GM21576 (cell line): ENCODE data around the gene RAPGEFL1.
"Not testable (repeated sequence)": the region's sequence is repeated elsewhere in the genome, so short reads cannot be mapped to it uniquely, and the experiment has no call there.

Experiments used
- ATAC-seq: cut with Tn5 transposase; IDR thresholded peaks from one replicate; pipeline ENCODE4 v1.9.1; 2021; ENCODE audit warnings: mild to moderate bottlenecking, moderate library complexity; ENCODE audit not compliant: unreplicated experiment

Gene RAPGEFL1

DNA sequence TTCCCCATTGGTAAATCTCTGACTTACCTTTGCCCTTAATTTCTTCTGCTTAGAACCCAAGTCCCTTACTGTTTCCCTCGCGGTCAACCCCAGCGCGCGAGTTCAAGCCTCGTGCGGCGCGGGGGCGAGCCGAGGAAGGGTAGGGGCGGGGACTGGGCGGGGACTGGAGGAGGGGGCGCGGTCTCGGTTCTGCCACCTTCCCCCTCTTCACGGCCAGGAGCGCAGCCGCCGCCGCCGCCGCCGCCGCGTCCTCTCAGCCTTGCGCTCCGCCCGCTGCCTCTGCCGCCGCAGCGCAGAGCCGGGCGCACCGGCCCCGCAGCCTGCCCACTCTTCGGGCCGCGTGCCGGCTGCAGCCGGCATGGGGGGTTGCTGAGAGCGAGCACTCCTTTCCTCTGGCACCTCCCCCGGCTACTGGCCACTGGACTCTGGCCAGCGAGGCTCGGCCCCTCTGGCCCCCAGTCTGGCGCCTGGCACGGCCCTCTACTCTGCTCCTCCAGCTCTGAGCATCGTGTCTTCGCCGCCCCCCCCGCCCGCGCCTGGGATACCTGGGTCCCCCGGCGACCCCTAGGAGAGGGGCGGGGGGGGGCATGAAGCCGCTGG lies at the start of gene RAPGEFL1:
RAPGEFL1 (plus strand) TSS at position 196 of the 600 bp plus-strand sequence; CDS start at position 588, 392 bp downstream.
- no peak for ATAC-seq

- no peak for ATAC-seq
These were observed 47.8 kb upstream of the RAPGEFL1 start for GRCh38 chr17:40129498-40129897.

- no peak for ATAC-seq
These were observed 46.8 kb upstream of the RAPGEFL1 start for GRCh38 chr17:40130352-40131042.

- ATAC-seq: no peak
These were observed 43.1 kb upstream of the RAPGEFL1 start for GRCh38 chr17:40134184-40134583.

- no peak for ATAC-seq
These were observed 41.5 kb upstream of the RAPGEFL1 start for GRCh38 chr17:40135817-40136216.

GRCh38 chr17:40139566-40140058 lies 37.7 kb upstream of the RAPGEFL1 start:
- peak; percentile 8 for ATAC-seq

- ATAC-seq: not testable (repeated sequence)
These were observed 34.1 kb upstream of the RAPGEFL1 start for GRCh38 chr17:40143166-40143565.

- ATAC-seq: no peak
These were observed 31.8 kb upstream of the RAPGEFL1 start for GRCh38 chr17:40145476-40145875.

DNA sequence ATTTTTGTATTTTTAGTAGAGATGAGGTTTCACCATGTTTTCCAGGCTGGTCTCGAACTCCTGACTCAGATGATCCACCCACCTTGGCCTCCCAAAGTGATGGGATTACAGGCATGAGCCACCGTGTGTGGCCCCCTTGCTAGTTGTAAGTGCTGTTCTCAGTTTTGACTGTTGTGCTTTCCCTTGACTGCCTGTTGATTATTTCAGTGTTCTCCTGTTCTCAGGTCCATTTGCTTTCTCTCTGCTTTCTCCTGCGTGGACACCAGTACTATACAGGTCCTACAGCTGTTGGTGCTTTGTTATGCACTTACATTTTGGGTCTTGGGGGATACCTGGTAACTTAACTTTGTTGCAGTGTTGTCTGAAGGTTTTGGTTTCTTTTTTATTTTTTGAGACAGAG lies 28.7 kb upstream of the RAPGEFL1 start:
- ATAC-seq: no peak

DNA sequence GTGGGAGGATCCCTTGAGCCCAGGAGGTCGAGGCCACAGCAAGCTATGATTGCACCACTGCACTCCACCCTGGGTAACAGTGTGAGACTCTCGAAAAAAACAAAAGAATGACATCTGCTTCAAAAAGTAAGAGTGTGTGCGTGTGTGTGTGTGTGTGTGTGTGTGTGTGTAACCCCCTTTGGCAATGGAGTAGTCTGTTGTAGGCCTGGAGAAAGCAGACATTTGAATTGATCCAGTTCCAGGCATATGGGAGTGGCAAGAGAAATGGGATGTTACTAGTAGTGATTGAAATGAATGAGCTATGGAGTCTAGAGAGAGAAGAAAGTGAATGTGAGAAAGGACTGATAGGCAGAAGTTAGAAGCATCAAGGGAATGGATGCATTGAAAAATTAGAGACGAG lies 27.0 kb upstream of the RAPGEFL1 start:
- ATAC-seq: no peak

DNA sequence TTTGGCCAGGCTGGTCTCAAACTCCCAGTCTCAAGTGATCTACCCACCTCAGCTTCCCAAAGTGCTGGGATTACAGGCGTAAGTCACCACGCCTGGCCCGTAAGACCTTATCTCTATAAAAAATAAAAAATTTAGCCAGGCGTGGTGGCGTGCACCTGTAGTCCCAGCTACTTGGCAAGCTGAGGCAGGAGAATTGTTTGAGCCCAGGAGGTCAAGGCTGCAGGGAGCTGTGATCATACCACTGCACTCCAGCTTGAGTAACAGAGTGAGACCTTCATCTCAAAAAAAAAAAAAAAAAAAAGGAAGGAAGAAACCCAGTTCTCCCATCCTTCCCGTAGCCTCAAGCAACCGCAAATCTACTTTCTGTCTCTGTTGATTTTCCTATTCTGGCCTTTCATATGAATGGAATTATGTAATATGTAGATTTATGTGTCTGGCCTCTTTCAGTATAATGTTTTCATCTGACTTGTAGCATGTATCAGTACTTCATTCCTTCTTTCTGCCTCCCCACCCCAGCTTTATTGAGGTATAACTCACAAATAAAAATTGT lies 25.8 kb upstream of the RAPGEFL1 start:
- no peak for ATAC-seq

GRCh38 chr17:40153603-40154236 lies 23.6 kb upstream of the RAPGEFL1 start:
- ATAC-seq: no peak

DNA sequence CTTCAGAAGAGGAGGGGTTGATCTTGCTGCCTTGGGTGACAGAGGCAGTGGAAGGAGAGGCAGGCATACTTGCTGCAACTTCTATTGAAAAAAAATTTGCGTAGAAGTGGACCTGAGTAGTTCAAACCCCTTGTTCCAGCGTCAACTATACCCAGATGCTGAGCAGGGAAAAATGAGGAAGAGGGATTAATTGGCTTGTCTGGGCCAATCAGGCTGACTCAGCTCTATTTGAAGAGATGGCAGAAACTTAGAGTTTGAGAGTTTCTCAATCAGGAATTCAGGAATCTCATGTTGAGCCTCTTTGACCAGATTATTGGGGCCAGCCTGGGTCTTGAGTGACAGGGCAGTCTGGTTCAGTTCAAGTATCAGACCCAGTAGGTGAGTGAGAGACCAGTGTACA lies 19.3 kb upstream of the RAPGEFL1 start:
- ATAC-seq: no peak

DNA sequence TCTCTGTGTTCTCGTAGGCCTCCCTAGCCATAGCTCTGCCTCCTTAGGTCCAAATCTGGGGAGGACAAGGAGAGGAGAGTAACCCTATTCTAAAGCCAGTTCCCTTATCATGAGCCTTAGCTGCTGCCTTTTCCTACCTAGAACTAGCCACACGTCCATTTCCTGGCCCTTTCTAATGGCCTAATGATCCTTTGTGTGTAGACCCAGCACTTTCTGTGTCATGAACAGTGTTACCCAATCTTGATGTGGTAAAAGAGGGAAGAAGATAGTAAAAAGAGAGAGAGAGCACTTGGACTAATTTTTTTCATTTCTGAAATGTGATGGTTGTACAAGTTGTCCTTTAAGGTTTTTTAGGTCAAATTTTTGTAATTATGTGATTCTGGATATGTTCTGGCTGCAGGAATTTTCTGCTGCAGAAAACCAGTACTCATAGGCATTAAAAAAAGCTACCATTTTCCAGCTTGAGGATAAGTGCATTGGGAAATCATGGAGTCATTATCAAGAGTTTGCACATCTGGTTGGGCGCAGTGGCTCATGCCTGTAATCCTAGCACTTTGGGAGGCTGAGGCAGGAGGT lies 18.7 kb upstream of the RAPGEFL1 start:
- no peak for ATAC-seq

DNA sequence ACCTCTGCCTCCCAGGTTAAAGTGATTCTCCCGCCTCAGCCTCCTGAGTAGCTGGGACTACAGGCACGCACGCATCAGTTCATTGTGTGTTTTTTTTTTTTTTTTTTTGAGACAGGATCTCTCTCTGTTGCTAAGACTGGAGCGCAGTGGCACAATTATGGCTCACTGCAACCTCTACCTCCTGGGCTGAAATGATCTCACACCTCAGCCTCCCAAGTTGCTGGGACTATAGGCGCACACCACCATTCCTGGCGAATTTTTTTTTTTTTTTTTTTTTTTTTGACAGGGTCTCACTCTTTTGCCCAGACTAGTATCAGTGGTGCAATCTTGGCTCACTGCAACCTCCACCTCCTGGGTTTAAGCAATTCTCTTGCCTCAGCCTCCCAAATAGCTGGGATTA lies 17.8 kb upstream of the RAPGEFL1 start:
- ATAC-seq: no peak

GRCh38 chr17:40167685-40168261 lies 9.5 kb upstream of the RAPGEFL1 start:
- ATAC-seq: no peak

GRCh38 chr17:40168262-40168832 lies 8.9 kb upstream of the RAPGEFL1 start:
- no peak for ATAC-seq

GRCh38 chr17:40170325-40170724 lies 6.9 kb upstream of the RAPGEFL1 start:
- no peak for ATAC-seq

DNA sequence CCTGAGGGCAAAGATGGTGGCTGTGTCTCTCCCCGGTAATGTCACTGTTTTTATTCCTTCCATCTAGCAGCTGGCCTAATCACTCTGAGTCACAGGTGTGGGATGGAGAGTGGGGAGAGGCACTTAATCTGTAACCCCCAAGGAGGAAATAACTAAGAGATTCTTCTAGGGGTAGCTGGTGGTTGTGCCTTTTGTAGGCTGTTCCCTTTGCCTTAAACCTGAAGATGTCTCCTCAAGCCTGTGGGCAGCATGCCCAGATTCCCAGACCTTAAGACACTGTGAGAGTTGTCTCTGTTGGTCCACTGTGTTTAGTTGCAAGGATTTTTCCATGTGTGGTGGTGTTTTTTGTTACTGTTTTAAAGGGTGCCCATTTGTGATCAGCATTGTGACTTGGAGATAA lies 5.5 kb upstream of the RAPGEFL1 start:
- no peak for ATAC-seq

GRCh38 chr17:40173091-40173777 lies 4.0 kb upstream of the RAPGEFL1 start:
- ATAC-seq: no peak
